Measurements from ENCODE around the gene ZNF263.
A peak's percentile ranks its signal among the peaks of the same experiment; 100 is the strongest.

Gene ZNF263

GRCh38 chr16:3256866-3257465, 26.3 kb upstream of the ZNF263 start:
- DNase-seq (ENCODE audit: low read depth in 1 of 2, low spot score in 1 of 2): no peak
- no peak overlapping the region for H3K27ac ChIP-seq (replicated peaks)
- TF ChIP-seq SPI1 (IDR thresholded peaks at IDR 0.05; ENCODE audit: borderline replicate concordance, low read depth): no peak
- TF ChIP-seq CTCF (IDR thresholded peaks at IDR 0.05; ENCODE audit: insufficient read depth, low read length): no peak
- no peak for TF ChIP-seq POLR2AphosphoS5 (IDR thresholded peaks at IDR 0.05; ENCODE audit: low read depth)
- TF ChIP-seq REST (IDR thresholded peaks at IDR 0.05; ENCODE audit: insufficient replicate concordance, low read depth): no peak
- TF ChIP-seq GABPA (IDR thresholded peaks at IDR 0.05; ENCODE audit: low read depth): no peak
- H3K27me3 ChIP-seq (ENCODE audit: insufficient read depth, poor library complexity, severe bottlenecking): no peaks in the 10 kb centered on the region
- no peak overlapping the region for H3K4me3 ChIP-seq (replicated peaks; ENCODE audit: insufficient read depth, low read length)

- H3K4me3 ChIP-seq (replicated peaks; ENCODE audit: insufficient read depth, low read length): no peak overlapping the region
- no peaks in the 10 kb centered on the region for H3K27me3 ChIP-seq (ENCODE audit: insufficient read depth, poor library complexity, severe bottlenecking)
- DNase-seq (ENCODE audit: low read depth in 1 of 2, low spot score in 1 of 2): peak in 1 of 2 experiments; percentile 68
- TF ChIP-seq REST (IDR thresholded peaks at IDR 0.05; ENCODE audit: insufficient replicate concordance, low read depth) (no peak), SPI1 (IDR thresholded peaks at IDR 0.05; ENCODE audit: borderline replicate concordance, low read depth) (no peak), POLR2AphosphoS5 (IDR thresholded peaks at IDR 0.05; ENCODE audit: low read depth) (no peak), GABPA (IDR thresholded peaks at IDR 0.05; ENCODE audit: low read depth) (no peak), CTCF (IDR thresholded peaks at IDR 0.05; ENCODE audit: insufficient read depth, low read length) (no peak)
- peak overlapping the region; percentile 47 for H3K27ac ChIP-seq (replicated peaks)
These were observed 23.5 kb upstream of the ZNF263 start for GRCh38 chr16:3259836-3260235.

- no peak overlapping the region for H3K4me3 ChIP-seq (replicated peaks; ENCODE audit: insufficient read depth, low read length)
- no peak for DNase-seq (ENCODE audit: low read depth in 1 of 2, low spot score in 1 of 2)
- TF ChIP-seq GABPA (IDR thresholded peaks at IDR 0.05; ENCODE audit: low read depth): no peak
- H3K27me3 ChIP-seq (ENCODE audit: insufficient read depth, poor library complexity, severe bottlenecking): no peaks in the 10 kb centered on the region
- H3K27ac ChIP-seq (replicated peaks): peak overlapping the region; percentile 96; the same call in 1 of the 2 replicates
These were observed 20.8 kb upstream of the ZNF263 start for GRCh38 chr16:3262517-3262916.

GRCh38 chr16:3264137-3265036, 18.9 kb upstream of the ZNF263 start:
- peak overlapping the region; percentile 96 for H3K27ac ChIP-seq (replicated peaks)

More at GRCh38 chr16:3264137-3265036, 18.9 kb upstream of the ZNF263 start:
- peak; percentile 97 for TF ChIP-seq SPI1 (IDR thresholded peaks at IDR 0.05; ENCODE audit: borderline replicate concordance, low read depth)
- peak; percentile 0 for TF ChIP-seq CTCF (IDR thresholded peaks at IDR 0.05; ENCODE audit: insufficient read depth, low read length)
- TF ChIP-seq GABPA (IDR thresholded peaks at IDR 0.05; ENCODE audit: low read depth): 0 out of 2 replicates have a peak, but pooled peaks have one; percentile 3
- peak; percentile 81 for TF ChIP-seq POLR2AphosphoS5 (IDR thresholded peaks at IDR 0.05; ENCODE audit: low read depth)
- TF ChIP-seq REST (IDR thresholded peaks at IDR 0.05; ENCODE audit: insufficient replicate concordance, low read depth): peak; percentile 13
- peak; percentile 92 to 99 for DNase-seq (ENCODE audit: low read depth in 1 of 2, low spot score in 1 of 2)
- Histone ChIP-seq H3K4me3 (replicated peaks; ENCODE audit: insufficient read depth, low read length) (peak overlapping the region; percentile 60), H3K27me3 (ENCODE audit: insufficient read depth, poor library complexity, severe bottlenecking) (no peaks in the 10 kb centered on the region)
